HepG2 (cell line): Measurements from ENCODE around the gene STAM. TPM values are rescaled to one million over a fixed set of nuclear protein-coding genes. Genes with fewer than 3 reads are reported as not detected.

Experiments
- ATAC-seq: fragments of 200-7000 bp; cut with Tn5 transposase; 3 replicates; pipeline ENCODE4 v1.9.1; 2020; ENCODE audit warnings: mild to moderate bottlenecking, moderate library complexity
- BruUV-seq: library from RNA; stranded (reverse); fragments of 400-500 nt; replicated peaks from 2 replicates; lab custom pipeline; 2021; lab: Mats Ljungman, UMichigan
- CTCF ChIA-PET: fragments of 300-600 bp; formaldehyde crosslinking; extraction: SDS; loops from one replicate; lab custom pipeline; 2021; ENCODE audit warnings: low total read pairs, inconsistent platforms, low intra/inter-chr PET ratio; lab: Yijun Ruan, JAX
- POLR2A ChIA-PET: fragments of 350-600 bp; sonication (Branson Sonifier 250); formaldehyde crosslinking; loops from one replicate; lab custom pipeline; 2020; ENCODE audit warnings: antibody characterized with exemption, inconsistent platforms; lab: Yijun Ruan, JAX
- DNase-seq: peaks from one replicate; pipeline ENCODE4 v3.0.0-alpha.2; 2015; ENCODE audit warnings: low spot score
- FAIRE-seq: peaks from 3 replicates; lab custom pipeline; 2011; peaks lifted over from hg19 to GRCh38; lab: Jason Lieb, UNC
- H2AFZ ChIP-seq: one replicate; pipeline ENCODE4 v1.6.1; 2011; ENCODE audit warnings: low read length, inconsistent platforms
- H3K27ac ChIP-seq: fragments of 300-600 bp; 3 replicates; pipeline ENCODE4 v1.8.0; 2011; ENCODE audit warnings: mixed run types, mild to moderate bottlenecking, mixed read lengths, low read length, inconsistent platforms; ENCODE audit not compliant: insufficient read depth; ENCODE audit errors: extremely low read length
- H3K27me3 ChIP-seq, 2 experiments: fragments of 200-600 bp in 1 of 2; 2 replicates in 1 of 2; 3 replicates in 1 of 2; pipeline versions ENCODE4 v1.6.0 to v1.8.0; 2011; ENCODE audit warnings: low read length in 2 of 2, mild to moderate bottlenecking in 2 of 2, moderate library complexity in 2 of 2, inconsistent platforms in 1 of 2; ENCODE audit not compliant: insufficient read depth in 2 of 2, control insufficient read depth in 1 of 2
- H3K36me3 ChIP-seq, 2 experiments: fragments of 200-600 bp in 1 of 2; replicated peaks in 1 of 2; 2 replicates in 1 of 2; 3 replicates in 1 of 2; pipeline versions ENCODE4 v1.5.1 to v1.8.0; 2011; ENCODE audit warnings: low read length in 2 of 2, inconsistent platforms in 1 of 2; ENCODE audit not compliant: insufficient read depth in 2 of 2, control insufficient read depth in 1 of 2
- H3K4me1 ChIP-seq: 2 replicates; pipeline ENCODE4 v1.5.1; 2012; ENCODE audit warnings: low read length, inconsistent platforms; ENCODE audit not compliant: insufficient read depth
- H3K4me2 ChIP-seq: 2 replicates; pipeline ENCODE4 v1.6.0; 2011; ENCODE audit warnings: low read depth, low read length, inconsistent platforms
- H3K4me3 ChIP-seq, 3 experiments: fragments of 200-600 bp in 1 of 3; sonication (generic), shearing (Covaris generic) in 1 of 3; replicated peaks in 1 of 3; 2 replicates each; pipeline ENCODE4 v1.5.1; 2011 to 2016; ENCODE audit warnings: low read length in 3 of 3, inconsistent platforms in 2 of 3, low read depth in 2 of 3, mild to moderate bottlenecking in 2 of 3, control low read depth in 1 of 3, mixed read lengths in 1 of 3; ENCODE audit not compliant: insufficient read depth in 1 of 3
- H3K79me2 ChIP-seq: one replicate; pipeline ENCODE4 v1.6.1; 2011; ENCODE audit warnings: low read length, inconsistent platforms; ENCODE audit not compliant: insufficient read depth
- H3K9ac ChIP-seq: 2 replicates; pipeline ENCODE4 v1.6.0; 2011; ENCODE audit warnings: mild to moderate bottlenecking, low read depth, low read length, inconsistent platforms; ENCODE audit not compliant: insufficient read depth
- H3K9me3 ChIP-seq: 2 replicates; pipeline ENCODE4 v1.5.1; 2012; ENCODE audit warnings: mild to moderate bottlenecking, low read length
- H4K20me1 ChIP-seq: 2 replicates; pipeline ENCODE4 v1.6.0; 2011; ENCODE audit warnings: inconsistent platforms, mild to moderate bottlenecking, low read length, moderate library complexity; ENCODE audit not compliant: insufficient read depth
- BHLHE40 ChIP-seq: IDR thresholded peaks from 2 replicates; pipeline ENCODE4 v1.6.1; 2011; ENCODE audit warnings: low read length, improper control_type of control experiment
- CBX1 ChIP-seq: IDR thresholded peaks from one replicate; pipeline ENCODE4 v1.6.1; 2016; ENCODE audit warnings: antibody characterized with exemption, low read depth
- EHMT2 ChIP-seq: fragments of 200-600 bp; sonication (generic); IDR thresholded peaks from 2 replicates; pipeline ENCODE4 v1.7.0; 2017; ENCODE audit warnings: antibody characterized with exemption, low read depth, low read length, borderline replicate concordance
- ELF3 ChIP-seq: IDR thresholded peaks from 2 replicates; pipeline ENCODE4 v1.6.1; 2016; ENCODE audit warnings: missing genetic modification reagents, missing compliant biosample characterization
- IKZF1 ChIP-seq: fragments of 450-650 bp; IDR thresholded peaks from 2 replicates; pipeline ENCODE4 v1.7.1; 2016
- MXI1 ChIP-seq: IDR thresholded peaks from 3 replicates; pipeline ENCODE4 v1.6.1; 2012; ENCODE audit warnings: low read depth, low read length, inconsistent platforms, borderline replicate concordance
- SYNCRIP ChIP-seq: fragments of 200-400 bp; formaldehyde crosslinking; IDR thresholded peaks from 2 replicates; pipeline ENCODE4 v1.6.1; 2018; ENCODE audit warnings: mild to moderate bottlenecking, low read depth, low read length; ENCODE audit not compliant: insufficient read depth
- ZMYM2 ChIP-seq: sonication (generic); formaldehyde crosslinking; IDR thresholded peaks from 2 replicates; pipeline ENCODE4 v1.8.0; 2022; ENCODE audit warnings: mild to moderate bottlenecking, missing genetic modification reagents
- ZNF296 ChIP-seq: sonication (generic); formaldehyde crosslinking; conservative IDR thresholded peaks from 2 replicates; pipeline ENCODE4 v1.5.0; 2020; ENCODE audit warnings: mild to moderate bottlenecking, missing genetic modification reagents
- ZNF446 ChIP-seq: sonication (generic); formaldehyde crosslinking; IDR thresholded peaks from 2 replicates; pipeline ENCODE4 v1.5.0; 2020; ENCODE audit warnings: mild to moderate bottlenecking, missing genetic modification reagents
- ZNF460 ChIP-seq: sonication (generic); formaldehyde crosslinking; IDR thresholded peaks from 2 replicates; pipeline ENCODE4 v1.5.1; 2020; ENCODE audit warnings: missing genetic modification reagents, mild to moderate bottlenecking, borderline replicate concordance
- ZNF709 ChIP-seq: sonication (generic); formaldehyde crosslinking; IDR thresholded peaks from 2 replicates; pipeline ENCODE4 v1.5.0; 2020; ENCODE audit warnings: mild to moderate bottlenecking, missing genetic modification reagents
- ZNF816 ChIP-seq: sonication (generic); formaldehyde crosslinking; IDR thresholded peaks from 2 replicates; pipeline ENCODE4 v1.8.0; 2022; ENCODE audit warnings: missing genetic modification reagents, mild to moderate bottlenecking, borderline replicate concordance
- WGBS: methylation state at CpG from one replicate; pipeline ENCODE4 v1.1.6; 2017; ENCODE audit warnings: low lambda C conversion rate; 5-methylcytosine and 5-hydroxymethylcytosine counted together
- in situ Hi-C: cut with HindIII; loops from 2 replicates; pipeline ENCODE4 v1.10.0; 2017; ENCODE audit warnings: low pct_unique_long_range_greater_than_20kb; ENCODE audit not compliant: extremely low pct_ligation_motif_present
- intact Hi-C: fragments of 100-400 bp; cut with micrococcal nuclease; formaldehyde crosslinking; loops from one replicate; pipeline ENCODE4 v1.10.0; 2022; ENCODE audit not compliant: unreplicated experiment
- polyA plus RNA-seq, 8 experiments: library from polyadenylated mRNA; depleted of rRNA in 3 of 8; stranded (reverse) in 7 of 8; unstranded in 1 of 8; fragments of >200 nt; fragmentation: Illumina TruSeq in 4 of 8; extraction: Trizol in 4 of 8; gene quantifications; 2 replicates each; pipeline versions ENCODE4 v1.2.1 to v1.2.3, GENCODE V29; 2011 to 2016; ENCODE audit warnings: low read depth in 4 of 8, missing spikeins in 1 of 8, mixed read lengths in 1 of 8; ENCODE audit not compliant: insufficient read depth in 1 of 8
- total RNA-seq, 5 experiments: library from RNA; depleted of rRNA; stranded (reverse); fragments of >200 nt; fragmentation: Illumina TruSeq; extraction: Trizol; gene quantifications; 2 replicates each; pipeline ENCODE4 v1.2.3, GENCODE V29; 2016; ENCODE audit warnings: low read depth in 1 of 5
- TF ChIP-seq, protein P1 (sequence below): sonication (generic); formaldehyde crosslinking; IDR thresholded peaks from 2 replicates; pipeline ENCODE4 v1.4.0; 2020; ENCODE audit warnings: missing genetic modification reagents

STAM gene
- total and polyA plus RNA-seq, 2 of the 13 experiments (the other 11 are each of a cell fraction or from before 2014, with no cell fraction given): 19.5 to 25.1 TPM

DNA sequence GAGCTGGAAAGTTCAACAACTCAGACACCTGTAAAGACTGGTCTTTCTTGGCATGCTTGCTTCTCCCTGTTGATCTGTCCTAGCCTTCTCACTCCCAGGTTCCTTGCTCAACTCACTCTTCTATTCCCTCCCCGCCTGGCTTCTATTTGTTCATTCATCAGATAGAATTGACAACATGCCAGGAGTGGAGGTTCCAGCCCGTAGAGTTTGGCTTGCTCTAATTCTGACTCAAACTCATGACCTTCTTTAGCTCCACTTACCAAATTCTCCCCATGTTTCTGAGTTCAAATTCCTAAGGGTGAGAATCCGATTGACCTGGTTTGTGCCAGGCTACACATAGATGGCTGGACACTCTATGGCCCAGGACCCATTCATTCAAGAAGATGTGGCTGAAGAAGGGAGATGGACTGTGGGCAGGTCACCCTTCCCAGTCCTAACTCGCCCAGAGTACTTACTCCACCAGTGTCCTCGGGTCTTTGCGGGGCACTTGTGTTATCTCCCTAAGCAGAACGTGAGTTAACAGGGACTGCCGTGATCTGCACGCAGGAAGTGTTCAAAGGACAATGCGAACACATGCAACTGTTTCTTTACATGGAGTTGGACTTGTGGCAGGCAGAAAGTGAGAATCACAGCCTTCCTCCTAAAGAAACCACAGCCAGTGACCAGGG lies 104.1 kb downstream of the STAM start:
- H3K36me3 ChIP-seq: no peaks in the 10 kb centered on the region
- H3K9me3 ChIP-seq: no peaks in the 10 kb centered on the region
- BruUV-seq: no TSS peak
- no peaks in the 10 kb centered on the region; a peak in 1 of 5 replicates for H3K27me3 ChIP-seq
- 0 out of 2 replicates have a peak, but pooled peaks have one; percentile 14 for TF ChIP-seq BHLHE40
- no peak for TF ChIP-seq SYNCRIP
- no peak for TF ChIP-seq ZNF460 (CRISPR knock-in tag)
- no peak for TF ChIP-seq CBX1
- no peak for TF ChIP-seq ZNF816
- no peak for TF ChIP-seq ZMYM2 (CRISPR knock-in tag)
- no peak for TF ChIP-seq ZNF709 (CRISPR knock-in tag)
- TF ChIP-seq ELF3 (CRISPR knock-in tag): no peak
- no peak for TF ChIP-seq IKZF1
- no peak overlapping the region for H2AFZ ChIP-seq
- in situ Hi-C loops: no loop called here
- ChIA-PET POLR2A (no interaction called here), CTCF (no interaction called here)
- DNase-seq (peak; percentile 18), ATAC-seq (peak; percentile 67), FAIRE-seq (no peak)
- H3K4me2 ChIP-seq: no peak overlapping the region
- H3K27ac ChIP-seq: no peak overlapping the region
- no peak overlapping the region for H3K9ac ChIP-seq
- intact Hi-C loops: no loop called here
- no peaks in the 10 kb centered on the region for H3K79me2 ChIP-seq
- 0% methylated on average over 10 of the region's 10 CpGs for WGBS
- H3K4me3 ChIP-seq: no peak overlapping the region
- no peaks in the 10 kb centered on the region for H4K20me1 ChIP-seq
- H3K4me1 ChIP-seq: peaks cover 14% of the 10 kb centered on the region

DNA sequence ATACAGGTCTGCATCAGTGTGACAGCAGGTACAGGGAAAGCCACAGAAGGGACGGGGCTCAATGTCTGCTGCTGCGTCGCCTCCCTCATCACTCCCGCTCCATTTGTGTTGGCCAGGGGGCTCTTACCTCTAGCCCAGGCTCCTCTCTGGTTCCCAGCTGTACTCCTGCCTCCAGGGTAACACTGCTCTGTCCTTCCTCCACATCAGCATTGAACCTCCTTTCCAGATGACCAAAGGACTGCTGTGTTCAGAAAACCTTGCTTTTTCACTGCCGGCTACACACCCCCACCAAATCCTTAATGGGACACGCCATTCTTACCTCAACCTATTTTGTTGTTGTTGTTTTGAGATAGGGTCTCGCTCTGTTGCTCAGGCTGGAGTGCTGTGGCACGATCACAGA lies 105.9 kb downstream of the STAM start:
- BruUV-seq: no TSS peak
- peaks cover 13% of the 10 kb centered on the region for H3K4me1 ChIP-seq
- ChIA-PET CTCF (no interaction called here), POLR2A (no interaction called here)
- no peak overlapping the region for H3K4me2 ChIP-seq
- no peak for ATAC-seq
- no peak overlapping the region for H2AFZ ChIP-seq
- intact Hi-C loops (no loop called here), in situ Hi-C loops (no loop called here)
- no peaks in the 10 kb centered on the region for H4K20me1 ChIP-seq
- H3K27me3 ChIP-seq: no peaks in the 10 kb centered on the region; a peak in 1 of 5 replicates
- 53% methylated on average over 8 of the region's 8 CpGs for WGBS
- no peak overlapping the region for H3K27ac ChIP-seq
- H3K4me3 ChIP-seq: no peak overlapping the region
- no peak for FAIRE-seq
- no peak overlapping the region for H3K9ac ChIP-seq
- no peaks in the 10 kb centered on the region for H3K79me2 ChIP-seq
- no peaks in the 10 kb centered on the region for H3K9me3 ChIP-seq
- TF ChIP-seq, protein P1, sequence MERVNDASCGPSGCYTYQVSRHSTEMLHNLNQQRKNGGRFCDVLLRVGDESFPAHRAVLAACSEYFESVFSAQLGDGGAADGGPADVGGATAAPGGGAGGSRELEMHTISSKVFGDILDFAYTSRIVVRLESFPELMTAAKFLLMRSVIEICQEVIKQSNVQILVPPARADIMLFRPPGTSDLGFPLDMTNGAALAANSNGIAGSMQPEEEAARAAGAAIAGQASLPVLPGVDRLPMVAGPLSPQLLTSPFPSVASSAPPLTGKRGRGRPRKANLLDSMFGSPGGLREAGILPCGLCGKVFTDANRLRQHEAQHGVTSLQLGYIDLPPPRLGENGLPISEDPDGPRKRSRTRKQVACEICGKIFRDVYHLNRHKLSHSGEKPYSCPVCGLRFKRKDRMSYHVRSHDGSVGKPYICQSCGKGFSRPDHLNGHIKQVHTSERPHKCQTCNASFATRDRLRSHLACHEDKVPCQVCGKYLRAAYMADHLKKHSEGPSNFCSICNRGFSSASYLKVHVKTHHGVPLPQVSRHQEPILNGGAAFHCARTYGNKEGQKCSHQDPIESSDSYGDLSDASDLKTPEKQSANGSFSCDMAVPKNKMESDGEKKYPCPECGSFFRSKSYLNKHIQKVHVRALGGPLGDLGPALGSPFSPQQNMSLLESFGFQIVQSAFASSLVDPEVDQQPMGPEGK: no peak
- TF ChIP-seq MXI1: no peak
- TF ChIP-seq EHMT2: no peak
- TF ChIP-seq ZNF296: no peak
- TF ChIP-seq ZNF446: no peak
- DNase-seq: no peak
- H3K36me3 ChIP-seq: no peaks in the 10 kb centered on the region
